Measurements from ENCODE around the gene AGBL1. TPM values are rescaled to one million over a fixed set of nuclear protein-coding genes. Genes with fewer than 3 reads are reported as not detected.

The AGBL1 gene
- total RNA-seq, 6 experiments from 2014 or later = not detected

DNA sequence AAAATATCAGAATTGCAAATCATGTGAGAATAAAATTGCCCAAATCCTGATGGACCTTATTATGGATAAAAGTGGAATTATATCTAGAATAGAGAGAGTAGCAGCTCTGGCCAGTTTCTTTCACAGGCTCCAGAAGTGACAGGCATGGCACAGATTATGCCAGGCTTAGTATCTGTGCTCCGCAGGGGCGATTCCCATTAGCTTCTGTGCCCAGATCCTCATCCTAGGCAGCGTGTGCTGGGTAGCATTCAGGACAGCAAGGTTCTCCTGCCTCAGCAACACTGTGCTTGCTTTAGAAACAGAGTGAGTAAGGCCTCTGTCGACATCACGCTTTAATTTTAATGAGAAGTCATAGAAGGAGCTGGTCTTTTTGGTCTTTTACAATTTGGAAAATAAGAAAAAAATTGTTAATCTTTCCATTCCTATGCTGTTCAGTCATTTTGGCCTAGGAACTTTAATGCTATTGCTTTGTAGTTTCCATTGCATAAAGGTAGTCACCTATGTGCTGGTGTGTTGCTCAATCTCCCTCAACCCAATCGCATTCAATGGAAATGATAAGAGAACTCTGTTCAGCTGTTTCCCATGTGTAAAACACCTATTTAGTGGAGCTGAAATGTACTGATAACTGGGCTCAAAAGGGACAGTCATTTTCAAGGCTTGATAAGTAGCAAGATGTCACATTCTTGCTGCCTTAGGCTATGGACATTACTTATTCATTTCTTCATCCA is 770.1 kb downstream of the AGBL1 start:
- no peak overlapping the region for H3K4me3 Mint-ChIP-seq
- H3K27me3 Mint-ChIP-seq (ENCODE audit: insufficient read depth) = peaks cover 2% of the 10 kb centered on the region; the same call in 1 of the 2 replicates
- peaks cover 54% of the 10 kb centered on the region for H3K9me3 Mint-ChIP-seq
- DNase-seq = no peak
- no peaks in the 10 kb centered on the region for H3K36me3 Mint-ChIP-seq (ENCODE audit: low read depth)
- H3K4me1 Mint-ChIP-seq (ENCODE audit: low read depth) = no peaks in the 10 kb centered on the region
- TF ChIP-seq, protein P1, sequence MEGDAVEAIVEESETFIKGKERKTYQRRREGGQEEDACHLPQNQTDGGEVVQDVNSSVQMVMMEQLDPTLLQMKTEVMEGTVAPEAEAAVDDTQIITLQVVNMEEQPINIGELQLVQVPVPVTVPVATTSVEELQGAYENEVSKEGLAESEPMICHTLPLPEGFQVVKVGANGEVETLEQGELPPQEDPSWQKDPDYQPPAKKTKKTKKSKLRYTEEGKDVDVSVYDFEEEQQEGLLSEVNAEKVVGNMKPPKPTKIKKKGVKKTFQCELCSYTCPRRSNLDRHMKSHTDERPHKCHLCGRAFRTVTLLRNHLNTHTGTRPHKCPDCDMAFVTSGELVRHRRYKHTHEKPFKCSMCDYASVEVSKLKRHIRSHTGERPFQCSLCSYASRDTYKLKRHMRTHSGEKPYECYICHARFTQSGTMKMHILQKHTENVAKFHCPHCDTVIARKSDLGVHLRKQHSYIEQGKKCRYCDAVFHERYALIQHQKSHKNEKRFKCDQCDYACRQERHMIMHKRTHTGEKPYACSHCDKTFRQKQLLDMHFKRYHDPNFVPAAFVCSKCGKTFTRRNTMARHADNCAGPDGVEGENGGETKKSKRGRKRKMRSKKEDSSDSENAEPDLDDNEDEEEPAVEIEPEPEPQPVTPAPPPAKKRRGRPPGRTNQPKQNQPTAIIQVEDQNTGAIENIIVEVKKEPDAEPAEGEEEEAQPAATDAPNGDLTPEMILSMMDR (IDR thresholded peaks at IDR 0.05) = no peak
- no peak overlapping the region for H3K27ac Mint-ChIP-seq

DNA sequence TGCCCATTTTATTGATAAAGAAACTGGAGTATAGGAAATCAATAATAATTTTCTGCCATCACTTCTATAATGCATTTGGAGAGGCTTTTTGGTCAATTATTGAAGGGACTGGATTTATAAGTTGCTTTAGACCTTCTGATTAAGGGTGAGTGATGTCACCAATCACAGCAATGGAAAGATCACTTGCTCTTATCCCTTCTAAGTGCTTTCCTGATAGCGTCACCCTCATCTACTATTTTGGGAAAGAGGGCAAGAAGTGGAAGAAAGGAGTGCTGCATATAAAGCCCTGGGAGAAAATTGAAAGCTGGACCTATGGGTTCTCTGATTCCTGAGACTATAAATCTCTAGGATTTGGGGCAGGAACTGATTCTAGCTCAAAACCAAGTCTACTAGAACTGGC is 771.3 kb downstream of the AGBL1 start:
- Mint-ChIP-seq H3K4me3 (no peak overlapping the region), H3K9me3 (peaks cover 47% of the 10 kb centered on the region), H3K27me3 (ENCODE audit: insufficient read depth) (peaks cover 2% of the 10 kb centered on the region; the same call in 1 of the 2 replicates), H3K27ac (no peak overlapping the region), H3K36me3 (ENCODE audit: low read depth) (no peaks in the 10 kb centered on the region), H3K4me1 (ENCODE audit: low read depth) (no peaks in the 10 kb centered on the region)
- TF ChIP-seq, protein P1 (IDR thresholded peaks at IDR 0.05) = no peak
- DNase-seq = no peak

DNA sequence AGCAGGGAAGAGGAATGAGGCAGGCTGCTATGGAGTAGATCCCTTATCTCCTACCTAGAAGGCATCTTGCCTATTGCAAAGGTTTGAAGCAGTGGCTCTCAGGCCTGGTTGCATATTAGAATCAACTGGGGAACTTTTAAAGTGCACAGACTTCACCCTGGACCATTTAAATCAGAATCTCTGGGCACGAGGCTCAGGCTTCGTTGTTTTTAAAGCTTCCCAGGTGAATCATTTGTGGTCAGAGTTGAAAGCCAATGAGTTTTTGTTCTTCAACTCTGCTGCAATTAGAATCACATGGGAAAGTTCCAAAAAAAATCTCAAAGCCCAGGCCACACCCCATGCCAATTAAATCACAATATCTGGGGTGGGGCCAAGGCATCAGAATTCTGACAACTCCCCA is 773.1 kb downstream of the AGBL1 start:
- Mint-ChIP-seq H3K27me3 (ENCODE audit: insufficient read depth) (peaks cover 2% of the 10 kb centered on the region; the same call in 1 of the 2 replicates), H3K27ac (no peak overlapping the region), H3K9me3 (peaks cover 39% of the 10 kb centered on the region), H3K4me3 (no peak overlapping the region), H3K4me1 (ENCODE audit: low read depth) (no peaks in the 10 kb centered on the region), H3K36me3 (ENCODE audit: low read depth) (peaks cover 8% of the 10 kb centered on the region; the same call in 1 of the 2 replicates)
- DNase-seq = no peak
- TF ChIP-seq, protein P1 (IDR thresholded peaks at IDR 0.05) = no peak

DNA sequence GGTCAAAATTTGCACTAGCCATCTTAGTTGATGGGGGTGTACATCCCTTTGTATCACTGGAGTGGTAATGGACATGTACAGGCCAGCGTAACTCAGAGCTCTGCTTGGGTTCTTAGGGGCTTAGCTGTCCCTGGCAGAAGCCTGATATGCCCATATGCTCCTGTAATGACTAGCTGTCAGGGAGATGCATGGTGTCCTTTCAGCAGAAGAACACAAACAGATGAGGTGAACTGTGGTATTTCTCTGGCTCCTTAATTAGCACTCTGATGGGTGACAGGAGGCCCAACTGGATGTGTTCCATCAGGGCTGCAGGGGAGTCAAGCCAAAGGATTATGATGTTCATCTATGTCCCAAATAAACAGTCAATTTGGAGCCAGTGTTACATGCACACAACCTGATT is 774.5 kb downstream of the AGBL1 start:
- Mint-ChIP-seq H3K27me3 (ENCODE audit: insufficient read depth) (peaks cover 2% of the 10 kb centered on the region; the same call in 1 of the 2 replicates), H3K4me1 (ENCODE audit: low read depth) (no peaks in the 10 kb centered on the region), H3K27ac (no peak overlapping the region), H3K9me3 (peaks cover 45% of the 10 kb centered on the region), H3K4me3 (no peak overlapping the region), H3K36me3 (ENCODE audit: low read depth) (peaks cover 11% of the 10 kb centered on the region; the same call in 1 of the 2 replicates)
- TF ChIP-seq, protein P1 (IDR thresholded peaks at IDR 0.05) = no peak
- DNase-seq = no peak

DNA sequence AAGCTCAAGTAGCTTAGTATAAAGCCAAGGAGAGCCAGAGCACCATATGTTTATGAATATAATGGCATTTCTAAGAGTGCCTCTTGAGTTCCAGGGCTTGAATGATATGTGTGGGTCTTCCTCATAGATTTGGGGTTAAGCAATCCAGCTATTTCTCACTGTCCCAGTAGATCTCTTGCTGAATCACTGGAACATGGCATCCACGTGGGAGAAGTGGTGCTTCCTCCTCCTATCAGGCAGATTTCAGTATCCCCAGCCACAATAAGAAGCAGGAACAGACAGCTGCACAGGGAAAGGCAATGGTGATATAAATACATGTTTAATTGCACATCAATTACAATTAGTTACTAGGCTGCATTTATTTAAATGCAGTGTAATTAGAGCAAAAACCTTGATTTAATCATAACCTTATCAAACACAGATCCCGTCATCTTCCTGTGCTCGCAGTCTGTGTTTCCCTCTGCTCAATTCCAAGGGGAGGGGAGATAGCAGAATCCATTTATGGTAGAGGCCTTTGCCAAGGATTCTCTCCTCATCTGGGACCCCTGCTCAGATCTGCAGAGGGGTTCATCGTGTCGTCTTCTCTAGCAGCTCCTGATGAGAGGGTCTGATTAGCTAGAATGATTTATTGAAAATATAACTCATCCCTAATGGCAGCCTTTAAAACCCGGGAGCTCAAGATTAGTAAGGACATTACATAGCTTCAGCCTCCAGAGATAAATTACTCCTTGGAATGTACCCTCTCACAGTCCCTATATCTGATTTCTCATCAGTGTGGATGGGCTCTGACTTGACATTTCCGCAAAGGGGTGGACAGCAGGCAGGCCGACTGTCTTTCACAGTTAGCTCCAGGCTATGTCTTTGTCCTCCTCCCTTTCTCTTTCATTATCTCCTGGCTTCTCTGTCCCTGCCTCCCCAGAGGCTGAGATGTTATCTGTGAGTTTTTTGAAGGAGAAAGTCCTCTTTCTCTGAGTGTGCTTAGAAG is 775.9 kb downstream of the AGBL1 start:
- H3K4me1 Mint-ChIP-seq (ENCODE audit: low read depth) = no peaks in the 10 kb centered on the region
- no peak overlapping the region for H3K4me3 Mint-ChIP-seq

More for the DNA sequence above, 775.9 kb downstream of the AGBL1 start:
- no peak for DNase-seq
- Mint-ChIP-seq H3K27ac (no peak overlapping the region), H3K27me3 (ENCODE audit: insufficient read depth) (no peaks in the 10 kb centered on the region), H3K36me3 (ENCODE audit: low read depth) (peaks cover 11% of the 10 kb centered on the region; the same call in 1 of the 2 replicates), H3K9me3 (peaks cover 44% of the 10 kb centered on the region)
- TF ChIP-seq, protein P1 (IDR thresholded peaks at IDR 0.05) = no peak

Measured in HFFc6 (cell line).